OCI-LY1 (cell line): Measurements from ENCODE around the gene IQUB.

Source experiments
- H2AFZ ChIP-seq: fragments of 200-600 bp; sonication (generic), shearing (Covaris generic); 2 replicates; pipeline ENCODE4 v1.6.0; 2014; ENCODE audit warnings: antibody characterized with exemption, mild to moderate bottlenecking, low read length
- H3F3A ChIP-seq: fragments of 200-600 bp; sonication (generic), shearing (Covaris generic); 2 replicates; pipeline ENCODE4 v1.6.0; 2014; ENCODE audit warnings: mild to moderate bottlenecking, antibody characterized with exemption, low read length, moderate library complexity; ENCODE audit not compliant: insufficient read depth
- H3K27ac ChIP-seq: fragments of 200-600 bp; sonication (generic); 2 replicates; pipeline ENCODE4 v1.5.1; 2014; ENCODE audit warnings: low read length, mixed run types, mild to moderate bottlenecking, low read depth; ENCODE audit not compliant: poor library complexity, severe bottlenecking
- H3K27me3 ChIP-seq: fragments of 200-600 bp; sonication (generic); 2 replicates; pipeline ENCODE4 v1.6.0; 2014; ENCODE audit warnings: antibody characterized with exemption, mild to moderate bottlenecking, low read length, moderate library complexity; ENCODE audit not compliant: insufficient read depth
- H3K36me3 ChIP-seq: fragments of 200-600 bp; sonication (generic); 2 replicates; pipeline ENCODE4 v1.6.1; 2014; ENCODE audit warnings: mild to moderate bottlenecking, antibody characterized with exemption, low read length, moderate library complexity, mixed read lengths; ENCODE audit not compliant: insufficient read depth
- H3K4me1 ChIP-seq: fragments of 200-600 bp; sonication (generic); 2 replicates; pipeline ENCODE4 v1.5.1; 2014; ENCODE audit warnings: mild to moderate bottlenecking, low read length, moderate library complexity; ENCODE audit not compliant: insufficient read depth, severe bottlenecking
- H3K4me2 ChIP-seq: fragments of 200-600 bp; sonication (generic), shearing (Covaris generic); 2 replicates; pipeline ENCODE4 v1.6.1; 2014; ENCODE audit warnings: low read length
- H3K4me3 ChIP-seq: fragments of 200-600 bp; sonication (generic); 2 replicates; pipeline ENCODE4 v1.5.1; 2014; ENCODE audit warnings: low read length, low read depth, mild to moderate bottlenecking, mixed read lengths; ENCODE audit not compliant: poor library complexity, severe bottlenecking
- H3K79me2 ChIP-seq: fragments of 200-600 bp; shearing (Covaris generic); 2 replicates; pipeline ENCODE4 v1.6.1; 2016; ENCODE audit warnings: mixed run types, low read length, mixed read lengths; ENCODE audit not compliant: insufficient read depth
- H3K9ac ChIP-seq: fragments of 200-600 bp; sonication (generic), shearing (Covaris generic); 2 replicates; pipeline ENCODE4 v1.6.1; 2014; ENCODE audit warnings: mild to moderate bottlenecking, low read length, mixed read lengths
- H3K9me2 ChIP-seq: fragments of 200-600 bp; sonication (generic), shearing (Covaris generic); 2 replicates; pipeline ENCODE4 v1.6.1; 2014; ENCODE audit warnings: low read depth, mild to moderate bottlenecking, low read length, mixed read lengths
- H3K9me3 ChIP-seq: fragments of 200-600 bp; shearing (Covaris generic); 2 replicates; pipeline ENCODE4 v1.6.1; 2014; ENCODE audit warnings: low read length, mixed read lengths
- H4K20me1 ChIP-seq: fragments of 200-600 bp; sonication (generic), shearing (Covaris generic); 2 replicates; pipeline ENCODE4 v1.6.0; 2016; ENCODE audit warnings: mild to moderate bottlenecking, low read length; ENCODE audit not compliant: insufficient read depth
- EZH2 ChIP-seq: fragments of 200-600 bp; sonication (generic), shearing (Covaris generic); IDR thresholded peaks from 2 replicates; pipeline ENCODE4 v1.8.0; 2017; ENCODE audit warnings: borderline replicate concordance, mixed run types, mild to moderate bottlenecking, antibody characterized with exemption, low read length, moderate library complexity, mixed read lengths
- TF ChIP-seq, protein P1 (sequence below): fragments of 200-600 bp; sonication (generic), shearing (Covaris generic); IDR thresholded peaks from 2 replicates; pipeline ENCODE4 v1.5.1; 2017; ENCODE audit warnings: mild to moderate bottlenecking, antibody characterized with exemption, low read length, moderate library complexity, mixed read lengths

The IQUB gene

GRCh38 chr7:123460616-123461015 is 73.8 kb downstream of the IQUB start:
- H3K9me2 ChIP-seq: no peaks in the 10 kb centered on the region
- no peaks in the 10 kb centered on the region for H3K36me3 ChIP-seq
- no peak overlapping the region for H3K27ac ChIP-seq
- no peak overlapping the region for H3K9ac ChIP-seq
- no peaks in the 10 kb centered on the region; the same call in 1 of the 2 replicates for H3K79me2 ChIP-seq
- H3K27me3 ChIP-seq: no peaks in the 10 kb centered on the region
- H3K4me1 ChIP-seq: no peaks in the 10 kb centered on the region
- H2AFZ ChIP-seq: no peak overlapping the region
- no peaks in the 10 kb centered on the region for H3K9me3 ChIP-seq
- TF ChIP-seq, protein P1, sequence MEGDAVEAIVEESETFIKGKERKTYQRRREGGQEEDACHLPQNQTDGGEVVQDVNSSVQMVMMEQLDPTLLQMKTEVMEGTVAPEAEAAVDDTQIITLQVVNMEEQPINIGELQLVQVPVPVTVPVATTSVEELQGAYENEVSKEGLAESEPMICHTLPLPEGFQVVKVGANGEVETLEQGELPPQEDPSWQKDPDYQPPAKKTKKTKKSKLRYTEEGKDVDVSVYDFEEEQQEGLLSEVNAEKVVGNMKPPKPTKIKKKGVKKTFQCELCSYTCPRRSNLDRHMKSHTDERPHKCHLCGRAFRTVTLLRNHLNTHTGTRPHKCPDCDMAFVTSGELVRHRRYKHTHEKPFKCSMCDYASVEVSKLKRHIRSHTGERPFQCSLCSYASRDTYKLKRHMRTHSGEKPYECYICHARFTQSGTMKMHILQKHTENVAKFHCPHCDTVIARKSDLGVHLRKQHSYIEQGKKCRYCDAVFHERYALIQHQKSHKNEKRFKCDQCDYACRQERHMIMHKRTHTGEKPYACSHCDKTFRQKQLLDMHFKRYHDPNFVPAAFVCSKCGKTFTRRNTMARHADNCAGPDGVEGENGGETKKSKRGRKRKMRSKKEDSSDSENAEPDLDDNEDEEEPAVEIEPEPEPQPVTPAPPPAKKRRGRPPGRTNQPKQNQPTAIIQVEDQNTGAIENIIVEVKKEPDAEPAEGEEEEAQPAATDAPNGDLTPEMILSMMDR: no peak
- no peak for TF ChIP-seq EZH2
- no peak overlapping the region for H3K4me2 ChIP-seq
- no peaks in the 10 kb centered on the region for H4K20me1 ChIP-seq
- H3K4me3 ChIP-seq: no peak overlapping the region
- H3F3A ChIP-seq: no peaks in the 10 kb centered on the region

DNA sequence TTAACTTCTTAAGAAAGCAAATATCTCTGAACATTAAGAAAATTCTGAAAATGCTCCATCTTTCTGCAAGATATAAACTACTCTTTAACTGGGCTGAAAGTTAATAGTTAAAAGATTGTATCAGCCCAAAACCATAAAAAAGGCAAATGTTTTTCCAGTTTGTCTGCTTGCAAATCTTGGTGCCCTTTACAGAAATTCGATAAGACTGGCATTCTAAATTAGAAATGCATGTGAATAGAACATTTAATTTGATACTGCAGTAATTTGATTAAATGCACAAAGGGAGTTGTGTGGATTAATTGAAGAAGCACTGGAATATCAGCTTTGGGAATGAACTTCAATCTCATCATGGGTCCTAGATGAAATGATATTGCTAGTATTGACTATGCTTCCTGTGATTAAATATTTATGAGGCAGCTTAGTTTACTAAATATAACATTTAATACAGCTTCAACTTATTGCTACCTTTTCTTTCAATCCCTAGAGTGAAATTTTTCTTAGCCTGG is 78.4 kb downstream of the IQUB start:
- Histone ChIP-seq H3K4me3 (no peak overlapping the region), H3K79me2 (no peaks in the 10 kb centered on the region; the same call in 1 of the 2 replicates), H3K9ac (no peak overlapping the region), H3K4me1 (no peaks in the 10 kb centered on the region), H3K4me2 (no peak overlapping the region), H3K9me3 (no peaks in the 10 kb centered on the region), H3K27ac (no peak overlapping the region), H3F3A (no peaks in the 10 kb centered on the region), H3K9me2 (no peaks in the 10 kb centered on the region), H4K20me1 (no peaks in the 10 kb centered on the region), H2AFZ (no peak overlapping the region), H3K36me3 (no peaks in the 10 kb centered on the region), H3K27me3 (no peaks in the 10 kb centered on the region)
- TF ChIP-seq EZH2: no peak
- TF ChIP-seq, protein P1: no peak

DNA sequence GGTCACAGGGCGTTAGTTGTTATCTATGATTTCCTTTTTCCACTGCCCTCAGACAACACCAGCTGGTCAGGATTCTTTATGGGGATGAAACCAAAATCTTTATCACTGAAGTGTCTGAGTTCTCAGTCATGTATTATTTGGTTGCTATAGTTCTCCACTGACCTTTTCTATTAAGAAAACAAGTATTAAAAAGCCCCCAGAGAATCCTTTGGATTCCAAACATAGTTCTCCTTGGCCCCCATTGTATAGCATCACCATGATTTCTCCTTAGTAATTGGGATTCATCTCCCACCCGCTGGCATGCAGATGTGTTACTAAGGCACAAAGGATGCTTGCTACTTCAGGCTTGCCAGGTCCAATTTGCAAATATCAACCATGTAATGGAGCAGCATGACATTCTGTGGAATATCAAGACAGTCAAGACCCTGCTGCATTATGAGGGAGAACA is 94.3 kb downstream of the IQUB start:
- Histone ChIP-seq H3K4me3 (no peak overlapping the region), H3K4me1 (no peaks in the 10 kb centered on the region), H3K9me2 (no peaks in the 10 kb centered on the region), H3F3A (no peaks in the 10 kb centered on the region), H3K9ac (no peak overlapping the region), H3K27ac (no peak overlapping the region), H3K27me3 (no peaks in the 10 kb centered on the region), H3K9me3 (no peaks in the 10 kb centered on the region), H2AFZ (no peak overlapping the region), H3K4me2 (no peak overlapping the region), H3K36me3 (no peaks in the 10 kb centered on the region), H3K79me2 (no peaks in the 10 kb centered on the region), H4K20me1 (no peaks in the 10 kb centered on the region)
- TF ChIP-seq, protein P1: no peak
- TF ChIP-seq EZH2: no peak
